Heart left ventricle (tissue), 16 donors: ENCODE results near the gene AAR2. TPM values are rescaled to one million over a fixed set of nuclear protein-coding genes. Genes with fewer than 3 reads are reported as not detected.
A peak's percentile ranks its signal among the peaks of the same experiment; 100 is the strongest.

Experiments
- ATAC-seq, 4 donors: fragments of 200-7000 bp; cut with Tn5 transposase; one replicate each; pipeline ENCODE4 v1.9.1; 2020 to 2022; ENCODE audit warnings: moderate library complexity in 4 of 4, mild to moderate bottlenecking in 3 of 4, moderate number of reproducible peaks in 1 of 4
- DNase-seq, 5 donors: peaks; one replicate each; pipeline ENCODE4 v3.0.0-alpha.2; 2020
- H3K27ac ChIP-seq, 12 donors: fragments of 200-600 bp; sonication (generic) in 4 of 12; one replicate each; pipeline versions ENCODE4 v1.5.0 to v1.8.0; 2016 to 2022; ENCODE audit warnings: mild to moderate bottlenecking in 2 of 12
- H3K27me3 ChIP-seq, 9 donors: fragments of 200-600 bp; sonication (generic) in 2 of 9; one replicate each; pipeline versions ENCODE4 v1.5.1 to v1.8.0; 2016 to 2022; ENCODE audit warnings: mild to moderate bottlenecking in 3 of 9
- H3K36me3 ChIP-seq, 9 donors: fragments of 200-600 bp; sonication (generic) in 2 of 9; one replicate each; pipeline versions ENCODE4 v1.5.0 to v1.8.0; 2018 to 2022; ENCODE audit warnings: mild to moderate bottlenecking in 2 of 9
- H3K4me1 ChIP-seq, 12 donors: fragments of 200-600 bp; sonication (generic) in 4 of 12; one replicate each; pipeline versions ENCODE4 v1.5.0 to v1.8.0; 2016 to 2022; ENCODE audit warnings: mild to moderate bottlenecking in 3 of 12
- H3K4me3 ChIP-seq, 12 donors: fragments of 200-600 bp; sonication (generic) in 4 of 12; one replicate each; pipeline versions ENCODE4 v1.5.0 to v1.8.0; 2017 to 2022; ENCODE audit warnings: mild to moderate bottlenecking in 9 of 12, moderate library complexity in 4 of 12
- H3K9me3 ChIP-seq, 12 donors: fragments of 200-600 bp; sonication (generic) in 4 of 12; one replicate each; pipeline versions ENCODE4 v1.5.0 to v1.8.0; 2016 to 2022; ENCODE audit warnings: mild to moderate bottlenecking in 1 of 12
- CTCF ChIP-seq, 12 donors: fragments of 200-600 bp; sonication (generic) in 4 of 12; IDR thresholded peaks; one replicate each; pipeline versions ENCODE4 v1.5.0 to v1.8.0; 2018 to 2022; ENCODE audit warnings: antibody characterized with exemption in 12 of 12, mild to moderate bottlenecking in 5 of 12
- POLR2A ChIP-seq, 2 donors: fragments of 450-650 bp; IDR thresholded peaks; one replicate each; pipeline ENCODE4 v1.6.1; 2017; ENCODE audit warnings: antibody characterized with exemption in 2 of 2, mild to moderate bottlenecking in 2 of 2, moderate library complexity in 2 of 2
- WGBS, 4 donors: extraction: QIAGEN DNeasy Blood & Tissue Kit in 2 of 4; methylation state at CpG; one replicate each; pipeline versions ENCODE4 v1.1.5 to v1.1.7; 2013 to 2018; 5-methylcytosine and 5-hydroxymethylcytosine counted together
- intact Hi-C, 10 donors: fragments of 100-400 bp; cut with DNase I; formaldehyde crosslinking; loops; one replicate each; pipeline versions ENCODE4 v1.11.1 to v1.14.2; 2022
- polyA plus RNA-seq, 2 donors: library from polyadenylated mRNA; stranded (reverse); fragments of 200-250 nt; gene quantifications; one replicate each; pipeline ENCODE4 v1.2.3, GENCODE V29; 2013
- total RNA-seq, 9 donors: library from RNA; depleted of rRNA in 2 of 9; stranded (reverse); fragments of >200 nt in 2 of 9; fragmentation: NEBNext Ultra II Directional in 3 of 9; extraction: Animal tissue kit (Norgen Biotek cat#: 25700) in 3 of 9; gene quantifications; one replicate each; pipeline versions ENCODE4 v1.1.0 to v1.2.4, GENCODE V29; 2016 to 2023
- donor health status: ischemic (EF 13 %, LVEDD 7.1; RV severe dilation, severe dysfunction).
- donor health status: healthy with polysubstance abuse.
- donor health status: DM: no; HTN: yes; CAD: no.
- donor health status: DM: no; HTN: no; CAD: no.
- donor health status: ischemic (EF 25% LVEDD 6.9; RV normal size, moderate dysfunction).
- donor health status: ischemic (EF 25% LVEDD 5.7; RV mildly dilated, moderate dysfunction).
- donor health status: healthy.
- donor health status: DM: yes; HTN: yes; CAD: no.
- donor health status: ischemic (EF 35%, LVEDD 5.7; RV mildly dilated, moderate dysfunction).
- donor health status: nonischemic (EF 11% LVEDD 7.7; RV severe dilation, severe dysfunction).
- donor health status: DM: yes; HTN: yes; CAD: no.
- donor health status: PGD.
- donor health status: ischemic (EF 29% LVEDD 5.4; RV normal size, mild dysfunction).
- donor health status: nonischemic (EF 23%, LVEDD 6.1; RV moderate dilation, normal function).

AAR2 gene
- total and polyA plus RNA-seq, 11 donors = 7.8 to 26.9 (median 16.8) TPM

GRCh38 chr20:36304786-36305495 is 68.7 kb downstream of the AAR2 start:
- Histone ChIP-seq H3K36me3 (no peaks in the 10 kb centered on the region), H3K27ac (no peak overlapping the region), H3K27me3 (peaks cover 33 to 93% (median 59%) of the 10 kb centered on the region in 9 donors), H3K9me3 (no peaks in the 10 kb centered on the region), H3K4me1 (peaks cover 0 to 18% (median 7%) of the 10 kb centered on the region in 12 donors), H3K4me3 (no peak overlapping the region)
- DNase-seq = no peak
- WGBS, 4 donors = 28 to 39% (median 36%) methylated on average over 10 of the region's 10 CpGs
- no peak for ATAC-seq
- TF ChIP-seq POLR2A (IDR thresholded peaks at IDR 0.05) = no peak
- no peak for TF ChIP-seq CTCF (IDR thresholded peaks at IDR 0.05)
- intact Hi-C loops = no loop called here

GRCh38 chr20:36305602-36306551 is 69.6 kb downstream of the AAR2 start, which contains the start of gene DLGAP4:
TSS of gene DLGAP4 (plus strand) at chr20:36306339. CDS start at chr20:36431718, 125,379 bp downstream.
- H3K4me1 ChIP-seq = peaks cover 0 to 18% (median 7%) of the 10 kb centered on the region in 12 donors
- peaks cover 33 to 93% (median 59%) of the 10 kb centered on the region in 9 donors for H3K27me3 ChIP-seq
- intact Hi-C loops = no loop called here
- H3K27ac ChIP-seq = no peak within 1 kb of the TSS
- WGBS, 4 donors = 1 to 6% (median 2%) methylated on average over 19 to 94 of the region's 96 CpGs
- no peak for DNase-seq
- H3K4me3 ChIP-seq = peak within 1 kb of the TSS in 10 of 12 donors; percentile 11 to 47 (median 22)
- no peaks in the 10 kb centered on the region for H3K36me3 ChIP-seq
- no peaks in the 10 kb centered on the region for H3K9me3 ChIP-seq
- TF ChIP-seq POLR2A (IDR thresholded peaks at IDR 0.05) (no peak), CTCF (IDR thresholded peaks at IDR 0.05) (no peak)
- no peak for ATAC-seq

Other genes starting within 250 kb of the AAR2 start
- gene EPB41L1, start 81.7 kb upstream of the AAR2 start, total RNA-seq = 10 to 100 TPM; 10.5 to 29.8 (median 19.0) TPM
- gene EPB41L1, start 81.7 kb upstream of the AAR2 start, polyA plus RNA-seq = 1 to 10 TPM; 7.1 to 8.5 TPM
- 10 to 100 TPM; 25.6 to 76.7 (median 60.1) TPM for gene DLGAP4, start 69.9 kb downstream of the AAR2 start, total RNA-seq
- 10 to 100 TPM; 42.0 to 45.5 TPM for gene DLGAP4, start 69.9 kb downstream of the AAR2 start, polyA plus RNA-seq